HUES64 (cell line): Measurements from ENCODE around the gene FANCC.
A peak's percentile ranks its signal among the peaks of the same experiment; 100 is the strongest.

Experiments
- H3K27ac ChIP-seq: 2 replicates; pipeline ENCODE4 v1.7.0; 2013; ENCODE audit warnings: low read depth, low read length, inconsistent platforms
- H3K27me3 ChIP-seq: 2 replicates; pipeline ENCODE4 v1.6.1; 2013; ENCODE audit warnings: mild to moderate bottlenecking, low read length; ENCODE audit not compliant: insufficient read depth
- H3K36me3 ChIP-seq: 2 replicates; pipeline ENCODE4 v1.6.1; 2013; ENCODE audit warnings: mild to moderate bottlenecking, low read length; ENCODE audit not compliant: insufficient read depth
- H3K4me1 ChIP-seq: 2 replicates; pipeline ENCODE4 v1.6.1; 2013; ENCODE audit warnings: mild to moderate bottlenecking, low read length, moderate library complexity; ENCODE audit not compliant: insufficient read depth
- H3K4me3 ChIP-seq: 2 replicates; pipeline ENCODE4 v1.5.1; 2013; ENCODE audit warnings: mild to moderate bottlenecking, low read length, moderate library complexity
- H3K9ac ChIP-seq: 2 replicates; pipeline ENCODE4 v1.6.1; 2013; ENCODE audit warnings: mild to moderate bottlenecking, low read depth, low read length
- H3K9me3 ChIP-seq: 2 replicates; pipeline ENCODE4 v1.6.1; 2013; ENCODE audit warnings: low read depth, low read length; ENCODE audit not compliant: insufficient read depth
- WGBS: fragments of 150-250, 120-280 bp; methylation state at CpG from one replicate; pipeline ENCODE4 v1.1.7; 2013; ENCODE audit warnings: missing lambda C conversion rate; 5-methylcytosine and 5-hydroxymethylcytosine counted together

FANCC gene

GRCh38 chr9:95098391-95098921 is 219.1 kb downstream of the FANCC start:
- H3K9me3 ChIP-seq = no peaks in the 10 kb centered on the region
- no peak overlapping the region for H3K27ac ChIP-seq
- no peaks in the 10 kb centered on the region for H3K27me3 ChIP-seq
- H3K4me1 ChIP-seq = peaks cover 22% of the 10 kb centered on the region
- peaks cover 10% of the 10 kb centered on the region; the same call in 1 of the 2 replicates for H3K36me3 ChIP-seq
- no peak overlapping the region for H3K9ac ChIP-seq
- no peak overlapping the region for H3K4me3 ChIP-seq
- 93% methylated on average over 12 of the region's 12 CpGs for WGBS

GRCh38 chr9:95097279-95097678 is 220.2 kb downstream of the FANCC start:
- no peaks in the 10 kb centered on the region for H3K27me3 ChIP-seq
- H3K4me3 ChIP-seq = no peak overlapping the region
- 95% methylated on average over 7 of the region's 7 CpGs for WGBS
- H3K36me3 ChIP-seq = peaks cover 10% of the 10 kb centered on the region; the same call in 1 of the 2 replicates
- no peak overlapping the region for H3K9ac ChIP-seq
- no peaks in the 10 kb centered on the region for H3K9me3 ChIP-seq
- H3K4me1 ChIP-seq = peaks cover 25% of the 10 kb centered on the region
- H3K27ac ChIP-seq = no peak overlapping the region

GRCh38 chr9:95096807-95097206 is 220.7 kb downstream of the FANCC start:
- Histone ChIP-seq H3K4me3 (no peak overlapping the region), H3K9me3 (no peaks in the 10 kb centered on the region), H3K4me1 (peaks cover 28% of the 10 kb centered on the region), H3K27me3 (no peaks in the 10 kb centered on the region), H3K27ac (no peak overlapping the region), H3K36me3 (peaks cover 10% of the 10 kb centered on the region; the same call in 1 of the 2 replicates), H3K9ac (no peak overlapping the region)
- whole genome bisulfite sequencing = 96% methylated on average over 6 of the region's 6 CpGs

- no peak overlapping the region for H3K4me3 ChIP-seq
- peaks cover 10% of the 10 kb centered on the region; the same call in 1 of the 2 replicates for H3K36me3 ChIP-seq
- no peak overlapping the region for H3K9ac ChIP-seq
- H3K27me3 ChIP-seq = no peaks in the 10 kb centered on the region
- H3K9me3 ChIP-seq = no peaks in the 10 kb centered on the region
- WGBS = 93% methylated on average over 12 of the region's 12 CpGs
- peaks cover 32% of the 10 kb centered on the region for H3K4me1 ChIP-seq
- no peak overlapping the region for H3K27ac ChIP-seq
These were observed 221.1 kb downstream of the FANCC start for GRCh38 chr9:95096381-95096780.

- Histone ChIP-seq H3K9me3 (no peaks in the 10 kb centered on the region), H3K4me3 (no peak overlapping the region), H3K36me3 (peaks cover 10% of the 10 kb centered on the region; the same call in 1 of the 2 replicates), H3K9ac (no peak overlapping the region), H3K27me3 (no peaks in the 10 kb centered on the region), H3K4me1 (peaks cover 36% of the 10 kb centered on the region), H3K27ac (no peak overlapping the region)
- WGBS = 75% methylated on average over 22 of the region's 22 CpGs
These were observed 221.7 kb downstream of the FANCC start for GRCh38 chr9:95095641-95096355.

GRCh38 chr9:95094002-95094401 is 223.5 kb downstream of the FANCC start:
- peaks cover 39% of the 10 kb centered on the region for H3K4me1 ChIP-seq
- H3K36me3 ChIP-seq = no peaks in the 10 kb centered on the region
- H3K9me3 ChIP-seq = no peaks in the 10 kb centered on the region
- no peak overlapping the region; the same call in 1 of the 2 replicates for H3K9ac ChIP-seq
- no peak overlapping the region for H3K4me3 ChIP-seq
- no peaks in the 10 kb centered on the region for H3K27me3 ChIP-seq
- 83% methylated on average over 10 of the region's 10 CpGs for WGBS
- no peak overlapping the region for H3K27ac ChIP-seq

GRCh38 chr9:95093586-95093985 is 223.9 kb downstream of the FANCC start:
- Histone ChIP-seq H3K9ac (no peak overlapping the region; the same call in 1 of the 2 replicates), H3K9me3 (no peaks in the 10 kb centered on the region), H3K36me3 (no peaks in the 10 kb centered on the region), H3K27ac (no peak overlapping the region), H3K27me3 (no peaks in the 10 kb centered on the region), H3K4me3 (no peak overlapping the region), H3K4me1 (peaks cover 37% of the 10 kb centered on the region)
- 91% methylated on average over 16 of the region's 16 CpGs for WGBS

- Histone ChIP-seq H3K36me3 (no peaks in the 10 kb centered on the region), H3K4me3 (no peak overlapping the region), H3K9me3 (no peaks in the 10 kb centered on the region), H3K27me3 (no peaks in the 10 kb centered on the region), H3K9ac (peak overlapping the region; percentile 17; the same call in 1 of the 2 replicates), H3K27ac (peak overlapping the region; percentile 57), H3K4me1 (peaks cover 33% of the 10 kb centered on the region)
- 72% methylated on average over 19 of the region's 19 CpGs for WGBS
These were observed 225.0 kb downstream of the FANCC start for GRCh38 chr9:95092262-95093072.

- peak overlapping the region; percentile 57 for H3K27ac ChIP-seq
- H3K36me3 ChIP-seq = no peaks in the 10 kb centered on the region
- peaks cover 33% of the 10 kb centered on the region for H3K4me1 ChIP-seq
- no peaks in the 10 kb centered on the region for H3K27me3 ChIP-seq
- H3K9ac ChIP-seq = peak overlapping the region; percentile 13; the same call in 1 of the 2 replicates
- H3K4me3 ChIP-seq = no peak overlapping the region
- H3K9me3 ChIP-seq = no peaks in the 10 kb centered on the region
- WGBS = 84% methylated on average over 12 of the region's 12 CpGs
These were observed 225.8 kb downstream of the FANCC start for GRCh38 chr9:95091601-95092261.

GRCh38 chr9:95090871-95091577 is 226.5 kb downstream of the FANCC start:
- Histone ChIP-seq H3K27ac (no peak overlapping the region), H3K9me3 (no peaks in the 10 kb centered on the region), H3K4me1 (peaks cover 36% of the 10 kb centered on the region), H3K9ac (no peak overlapping the region), H3K36me3 (no peaks in the 10 kb centered on the region), H3K27me3 (no peaks in the 10 kb centered on the region), H3K4me3 (no peak overlapping the region)
- 82% methylated on average over 14 of the region's 14 CpGs for WGBS
